ENCODE measurements around the gene RSRC1. TPM values are rescaled to one million over a fixed set of nuclear protein-coding genes. Genes with fewer than 3 reads are reported as not detected.
"Not testable (repeated sequence)": the region's sequence is repeated elsewhere in the genome, so short reads cannot be mapped to it uniquely, and the experiment has no call there.

RSRC1 gene, protein sequence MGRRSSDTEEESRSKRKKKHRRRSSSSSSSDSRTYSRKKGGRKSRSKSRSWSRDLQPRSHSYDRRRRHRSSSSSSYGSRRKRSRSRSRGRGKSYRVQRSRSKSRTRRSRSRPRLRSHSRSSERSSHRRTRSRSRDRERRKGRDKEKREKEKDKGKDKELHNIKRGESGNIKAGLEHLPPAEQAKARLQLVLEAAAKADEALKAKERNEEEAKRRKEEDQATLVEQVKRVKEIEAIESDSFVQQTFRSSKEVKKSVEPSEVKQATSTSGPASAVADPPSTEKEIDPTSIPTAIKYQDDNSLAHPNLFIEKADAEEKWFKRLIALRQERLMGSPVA
- 33.7 TPM for polyA plus RNA-seq (2012; ENCODE audit: missing spikeins)

DNA sequence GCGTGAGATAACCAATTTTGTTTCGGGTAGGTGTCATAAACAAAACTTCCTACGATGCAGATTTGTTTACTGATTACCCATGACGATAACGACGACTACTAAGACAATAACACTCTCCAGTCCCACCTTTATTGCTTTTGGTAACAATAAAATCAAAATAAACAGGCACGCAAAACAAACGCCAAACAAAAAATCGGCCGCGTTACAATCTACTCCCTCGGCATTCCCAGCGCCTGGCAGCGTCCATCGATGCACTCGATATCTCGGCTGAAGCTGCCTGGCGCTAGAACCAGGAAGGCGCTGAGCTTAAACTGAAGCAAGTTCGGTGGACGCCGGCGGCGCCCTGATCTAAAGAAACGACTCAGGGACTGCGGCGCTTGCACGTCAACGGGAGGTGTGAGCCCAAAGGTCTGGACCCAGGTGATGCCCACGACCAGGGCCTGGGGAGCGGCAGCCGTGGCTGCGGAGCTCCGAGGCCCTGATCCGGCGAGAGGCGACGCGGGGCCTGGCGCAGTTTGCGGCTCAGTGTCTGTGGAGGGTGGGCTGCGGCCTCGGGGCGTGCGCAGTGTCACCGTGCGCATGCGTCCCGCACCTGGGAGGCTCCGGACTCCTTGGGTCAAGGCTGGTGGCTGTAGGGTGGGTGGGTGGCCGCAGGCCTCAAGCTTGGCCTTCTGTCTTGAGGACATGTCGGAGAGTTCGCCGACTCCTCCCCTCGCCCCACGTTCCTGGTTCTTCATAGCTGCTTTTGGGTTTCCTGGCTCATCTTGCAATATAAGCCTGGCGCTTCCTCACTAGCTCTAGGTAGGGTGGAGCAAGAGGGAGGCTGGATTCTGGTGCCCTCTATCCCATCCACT lies at the start of gene RSRC1:
Gene RSRC1, plus strand, starts transcription at position 286 of the 854 bp plus-strand sequence. CDS start 12,016 bp downstream, outside the sequence.
- FAIRE-seq (peak; percentile 89), DNase-seq (ENCODE audit: insufficient read length) (no peak)
- peak; percentile 86 for TF ChIP-seq POLR2A (IDR thresholded peaks at IDR 0.05; ENCODE audit: low read depth, low read length)
- TF ChIP-seq POLR2AphosphoS5 (IDR thresholded peaks at IDR 0.05; ENCODE audit: low read depth, low read length), result peak; percentile 74
- peak; percentile 84 for TF ChIP-seq TAF1 (IDR thresholded peaks at IDR 0.05; ENCODE audit: borderline replicate concordance, low read depth, low read length)

DNA sequence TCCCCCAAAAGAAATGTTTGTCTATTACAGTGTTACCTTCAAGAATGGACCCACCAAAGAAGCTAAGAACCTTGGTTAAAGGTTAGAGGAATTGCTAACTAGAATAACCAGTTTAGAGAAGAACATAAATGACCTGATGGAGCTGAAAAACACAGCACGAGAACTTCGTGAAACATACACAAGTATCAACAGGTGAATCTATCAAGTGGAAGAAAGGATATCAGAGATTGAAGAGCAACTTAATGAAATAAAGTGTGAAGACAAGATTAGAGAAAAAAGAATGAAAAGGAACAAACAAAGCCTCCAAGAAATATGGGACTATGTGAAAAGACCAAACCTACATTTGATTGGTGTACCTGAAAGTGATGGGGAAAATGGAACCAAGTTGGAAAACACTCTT lies 44.3 kb upstream of the RSRC1 start:
- DNase-seq (ENCODE audit: insufficient read length); FAIRE-seq: not testable (repeated sequence)

DNA sequence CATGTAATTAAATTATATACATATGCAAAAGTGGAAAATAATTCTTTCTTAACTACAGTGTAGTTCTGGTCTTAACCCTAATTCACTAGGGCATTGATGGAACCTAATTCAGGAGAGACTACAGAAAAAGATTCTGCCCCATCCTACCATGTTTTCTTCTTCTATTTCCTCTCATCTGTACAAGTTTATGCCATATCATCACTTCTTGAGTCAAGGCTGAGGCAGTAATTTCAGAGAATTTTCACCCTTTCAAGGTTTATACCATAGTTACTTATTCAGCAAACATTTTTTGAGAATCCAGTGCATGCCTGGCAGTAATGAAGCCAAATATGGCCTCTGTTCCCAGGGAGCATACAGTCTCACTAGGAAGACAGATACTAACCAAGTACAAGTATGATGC lies 37.1 kb upstream of the RSRC1 start:
- no peak for FAIRE-seq
- no peak for TF ChIP-seq POLR2AphosphoS5 (IDR thresholded peaks at IDR 0.05; ENCODE audit: low read depth, low read length)
- TF ChIP-seq POLR2A (IDR thresholded peaks at IDR 0.05; ENCODE audit: low read depth, low read length), result no peak
- no peak for TF ChIP-seq TAF1 (IDR thresholded peaks at IDR 0.05; ENCODE audit: borderline replicate concordance, low read depth, low read length)
- DNase-seq (ENCODE audit: insufficient read length), result no peak

DNA sequence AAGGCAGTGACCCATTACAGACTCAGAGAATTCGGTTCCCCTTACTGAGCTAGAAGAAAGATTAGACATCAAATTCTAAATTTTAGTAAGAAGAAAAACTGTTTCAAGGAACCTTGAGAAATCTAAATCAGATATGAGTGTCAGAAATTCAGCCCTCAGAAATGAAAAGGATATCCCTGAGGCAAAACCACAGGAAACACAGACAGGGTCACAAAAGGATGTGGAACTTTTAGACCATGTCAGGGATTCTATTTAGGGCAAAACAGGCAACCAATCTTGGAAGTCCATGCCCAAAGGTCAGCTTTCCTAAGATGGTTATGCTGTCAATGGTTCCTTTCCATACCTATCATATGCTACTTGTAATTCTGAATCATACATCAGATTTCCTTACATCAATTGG lies 35.3 kb upstream of the RSRC1 start:
- no peak for TF ChIP-seq POLR2A (IDR thresholded peaks at IDR 0.05; ENCODE audit: low read depth, low read length)
- no peak for TF ChIP-seq POLR2AphosphoS5 (IDR thresholded peaks at IDR 0.05; ENCODE audit: low read depth, low read length)
- no peak for TF ChIP-seq TAF1 (IDR thresholded peaks at IDR 0.05; ENCODE audit: borderline replicate concordance, low read depth, low read length)
- DNase-seq (ENCODE audit: insufficient read length) (no peak), FAIRE-seq (no peak)

DNA sequence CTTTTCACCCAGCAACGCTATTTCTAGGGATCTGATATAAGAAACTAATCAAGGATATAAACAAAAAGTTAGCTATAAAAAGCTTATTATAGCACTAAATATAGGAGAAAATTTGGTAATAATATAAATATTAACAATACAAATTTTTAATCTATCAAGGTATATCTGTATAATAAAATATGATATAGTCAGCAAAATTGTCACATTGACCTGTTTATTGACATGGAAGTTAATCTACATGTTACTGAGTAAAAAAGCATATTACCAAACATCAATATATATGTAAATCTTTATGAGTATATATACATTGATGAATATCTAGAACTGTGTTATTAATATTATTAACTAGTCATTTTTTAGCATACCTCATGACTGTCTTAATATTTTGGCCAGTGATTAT lies 30.3 kb upstream of the RSRC1 start:
- no peak for TF ChIP-seq POLR2A (IDR thresholded peaks at IDR 0.05; ENCODE audit: low read depth, low read length)
- FAIRE-seq (no peak), DNase-seq (ENCODE audit: insufficient read length) (no peak)

DNA sequence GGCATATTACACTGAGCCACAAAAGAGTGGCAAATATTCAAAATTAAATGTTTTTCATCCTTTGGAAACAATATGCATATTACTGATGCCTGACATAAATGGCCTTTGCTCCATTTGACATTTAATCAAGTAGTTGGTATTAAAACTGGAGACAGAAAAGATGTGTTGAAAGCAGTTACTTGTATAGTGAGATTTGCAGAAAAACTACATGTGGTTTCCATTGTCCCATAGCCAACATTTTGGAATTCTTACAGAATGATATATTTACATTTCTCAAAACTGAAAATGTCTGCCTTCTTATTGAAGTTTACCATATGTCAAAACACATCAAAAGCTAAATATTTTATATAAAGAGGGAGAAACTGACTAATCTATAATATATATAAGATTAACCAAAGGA lies 25.2 kb upstream of the RSRC1 start:
- no peak for DNase-seq (ENCODE audit: insufficient read length)
- no peak for FAIRE-seq
- TF ChIP-seq POLR2A (IDR thresholded peaks at IDR 0.05; ENCODE audit: low read depth, low read length), result no peak
- TF ChIP-seq POLR2AphosphoS5 (IDR thresholded peaks at IDR 0.05; ENCODE audit: low read depth, low read length), result no peak
- no peak for TF ChIP-seq TAF1 (IDR thresholded peaks at IDR 0.05; ENCODE audit: borderline replicate concordance, low read depth, low read length)

DNA sequence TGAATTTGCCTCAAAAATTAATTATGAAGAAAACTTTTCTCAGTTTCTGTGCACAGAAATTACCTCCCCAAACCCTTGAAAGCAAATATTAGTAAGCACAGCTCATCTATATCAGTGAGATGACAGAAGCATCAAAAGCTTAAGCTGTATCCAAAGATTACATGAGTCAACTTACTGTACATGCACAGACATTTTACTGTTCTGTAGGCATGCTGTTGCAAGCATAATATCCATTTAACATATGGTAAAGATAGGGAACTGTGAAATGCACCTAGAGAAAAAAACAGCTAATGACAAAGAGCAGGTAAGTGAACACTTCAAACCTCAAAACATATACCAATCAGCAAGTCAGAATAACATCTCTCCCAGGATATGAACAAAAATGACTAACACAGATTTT lies 24.5 kb upstream of the RSRC1 start:
- no peak for TF ChIP-seq TAF1 (IDR thresholded peaks at IDR 0.05; ENCODE audit: borderline replicate concordance, low read depth, low read length)
- TF ChIP-seq POLR2AphosphoS5 (IDR thresholded peaks at IDR 0.05; ENCODE audit: low read depth, low read length), result no peak
- TF ChIP-seq POLR2A (IDR thresholded peaks at IDR 0.05; ENCODE audit: low read depth, low read length), result no peak
- no peak for FAIRE-seq
- DNase-seq (ENCODE audit: insufficient read length), result no peak

DNA sequence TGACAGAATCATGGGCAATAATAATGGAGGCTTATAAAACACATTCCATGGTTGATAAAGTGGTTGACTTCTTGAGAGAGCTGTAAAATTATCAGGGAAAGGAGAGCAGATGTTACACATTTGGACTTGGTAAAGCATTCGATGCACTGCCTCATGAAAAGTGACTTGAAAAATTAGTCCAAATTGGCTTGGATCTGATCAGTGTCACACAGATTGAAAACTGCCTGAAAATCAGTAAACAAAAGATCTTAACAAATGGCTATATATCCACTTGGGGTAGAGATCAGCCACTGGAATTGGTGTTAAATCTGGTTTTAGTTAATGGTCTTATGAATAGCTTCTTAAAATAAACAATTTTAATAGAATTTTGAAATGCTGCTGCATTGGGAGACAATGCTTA lies 24.0 kb upstream of the RSRC1 start:
- FAIRE-seq, result no peak
- no peak for DNase-seq (ENCODE audit: insufficient read length)

DNA sequence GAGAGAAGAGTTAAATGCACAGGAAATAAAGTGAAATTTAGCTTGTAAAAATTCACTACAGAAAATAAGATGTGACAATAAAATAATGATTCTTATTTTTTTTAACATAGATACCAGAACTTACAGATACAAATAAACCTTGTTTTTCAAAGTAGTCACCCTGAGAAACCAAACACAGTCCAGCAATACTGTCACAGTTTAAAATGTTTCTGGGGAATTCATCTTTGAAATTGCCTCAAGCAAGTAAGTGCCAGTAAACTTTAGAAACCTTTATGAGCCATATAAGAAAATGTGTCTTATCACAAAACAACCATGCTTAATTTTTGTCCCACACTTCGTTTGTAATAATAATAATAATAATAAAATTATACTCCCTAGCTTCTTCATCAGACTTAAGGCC lies 23.5 kb upstream of the RSRC1 start:
- DNase-seq (ENCODE audit: insufficient read length) (no peak), FAIRE-seq (no peak)
- no peak for TF ChIP-seq POLR2A (IDR thresholded peaks at IDR 0.05; ENCODE audit: low read depth, low read length)
- TF ChIP-seq TAF1 (IDR thresholded peaks at IDR 0.05; ENCODE audit: borderline replicate concordance, low read depth, low read length), result no peak
- no peak for TF ChIP-seq POLR2AphosphoS5 (IDR thresholded peaks at IDR 0.05; ENCODE audit: low read depth, low read length)

More for the DNA sequence above, 24.0 kb upstream of the RSRC1 start:
- TF ChIP-seq POLR2AphosphoS5 (IDR thresholded peaks at IDR 0.05; ENCODE audit: low read depth, low read length) (no peak), POLR2A (IDR thresholded peaks at IDR 0.05; ENCODE audit: low read depth, low read length) (no peak), TAF1 (IDR thresholded peaks at IDR 0.05; ENCODE audit: borderline replicate concordance, low read depth, low read length) (no peak)

DNA sequence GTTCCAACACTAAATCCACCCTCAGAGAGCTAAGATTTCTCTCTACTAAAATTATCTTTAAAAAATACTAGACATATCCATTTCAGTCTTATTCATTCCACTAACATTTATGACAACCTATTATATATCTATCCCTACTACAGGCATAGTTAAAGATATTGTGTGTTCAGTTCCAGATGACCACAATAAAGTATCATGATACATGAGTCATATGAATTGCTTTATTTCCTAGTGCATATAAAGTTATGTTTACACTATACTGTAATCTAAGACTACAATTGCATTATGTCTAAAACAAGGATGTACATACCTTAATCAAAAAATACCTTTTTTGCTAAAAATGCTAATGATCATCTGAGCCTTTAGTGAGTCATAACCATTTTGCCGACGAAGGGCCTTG lies 23.1 kb upstream of the RSRC1 start:
- TF ChIP-seq POLR2A (IDR thresholded peaks at IDR 0.05; ENCODE audit: low read depth, low read length) (no peak), TAF1 (IDR thresholded peaks at IDR 0.05; ENCODE audit: borderline replicate concordance, low read depth, low read length) (no peak)
- FAIRE-seq, result no peak
- no peak for DNase-seq (ENCODE audit: insufficient read length)

DNA sequence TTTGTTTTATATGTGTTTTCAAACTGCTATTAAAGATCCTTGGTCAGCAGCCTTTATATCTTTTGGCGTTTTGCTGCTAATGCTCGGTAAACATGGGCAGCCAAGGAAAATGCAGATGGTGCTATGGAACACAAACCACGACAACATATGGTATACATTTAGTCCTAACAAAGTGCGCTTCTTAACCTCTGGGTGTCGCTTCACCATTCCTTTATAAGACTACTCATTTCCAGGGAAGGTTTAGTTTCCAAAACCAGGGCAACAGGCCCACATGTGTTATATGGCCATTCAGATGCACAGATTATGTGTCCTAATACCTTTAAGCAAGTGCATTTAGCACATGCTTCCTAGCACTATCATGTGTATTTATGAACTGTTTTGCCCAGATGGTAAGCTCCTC lies 18.4 kb upstream of the RSRC1 start:
- TF ChIP-seq TAF1 (IDR thresholded peaks at IDR 0.05; ENCODE audit: borderline replicate concordance, low read depth, low read length) (no peak), POLR2A (IDR thresholded peaks at IDR 0.05; ENCODE audit: low read depth, low read length) (no peak), POLR2AphosphoS5 (IDR thresholded peaks at IDR 0.05; ENCODE audit: low read depth, low read length) (no peak)
- no peak for DNase-seq (ENCODE audit: insufficient read length)
- no peak for FAIRE-seq

DNA sequence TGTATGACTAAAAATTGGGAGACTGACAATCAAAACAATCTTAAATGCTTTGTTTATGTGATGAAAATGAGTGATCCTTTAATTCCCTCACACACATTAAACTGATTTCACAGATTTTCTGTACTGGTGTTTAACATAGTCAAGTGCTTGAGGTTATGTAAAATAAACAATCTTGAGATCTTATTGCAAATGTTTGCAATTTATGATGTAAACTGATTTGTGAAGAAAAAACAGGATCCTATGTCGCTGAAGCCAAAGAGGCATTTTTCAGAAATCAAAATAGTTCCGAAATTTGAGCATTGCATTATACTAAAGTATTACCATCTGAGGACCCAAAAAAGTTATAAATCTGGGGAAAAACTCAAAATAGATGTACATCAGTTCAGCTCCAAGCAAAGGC lies 16.4 kb upstream of the RSRC1 start:
- FAIRE-seq, result no peak
- DNase-seq (ENCODE audit: insufficient read length), result no peak
- TF ChIP-seq TAF1 (IDR thresholded peaks at IDR 0.05; ENCODE audit: borderline replicate concordance, low read depth, low read length), result no peak
- TF ChIP-seq POLR2AphosphoS5 (IDR thresholded peaks at IDR 0.05; ENCODE audit: low read depth, low read length), result no peak
- TF ChIP-seq POLR2A (IDR thresholded peaks at IDR 0.05; ENCODE audit: low read depth, low read length), result no peak

Data from GM12892 (cell line).